Activated naive CD4-positive, alpha-beta T cell treated with anti-CD3 and anti-CD28 coated beads, Interleukin-2, amount 50 U/mL, for 24 hours (primary cell): ENCODE data around the gene ZNF845.
"Not testable (repeated sequence)": the region's sequence is repeated elsewhere in the genome, so short reads cannot be mapped to it uniquely, and the experiment has no call there.

Experiments used
- H3K27ac Mint-ChIP-seq: one replicate; pipeline ENCODE4 v1.8.0; 2021; ENCODE audit warnings: mild to moderate bottlenecking, mixed read lengths
- H3K27me3 Mint-ChIP-seq: one replicate; pipeline ENCODE4 v1.8.0; 2021; ENCODE audit warnings: mixed read lengths
- H3K36me3 Mint-ChIP-seq: one replicate; pipeline ENCODE4 v1.8.0; 2021; ENCODE audit warnings: mixed read lengths
- H3K4me1 Mint-ChIP-seq: one replicate; pipeline ENCODE4 v1.8.0; 2021; ENCODE audit warnings: mixed read lengths
- H3K4me3 Mint-ChIP-seq: one replicate; pipeline ENCODE4 v1.8.0; 2021; ENCODE audit warnings: mild to moderate bottlenecking, mixed read lengths
- H3K9me3 Mint-ChIP-seq: one replicate; pipeline ENCODE4 v1.8.0; 2021; ENCODE audit warnings: mixed read lengths

The ZNF845 gene

GRCh38 chr19:53333463-53334449, at the start of gene ZNF845:
Gene ZNF845, plus strand, starts transcription at chr19:53333749. Its CDS starts 7,559 bp downstream, at chr19:53341308.
- peak within 1 kb of the TSS; percentile 90 for H3K27ac Mint-ChIP-seq
- peaks cover 36% of the 10 kb centered on the region for H3K4me1 Mint-ChIP-seq
- H3K9me3 Mint-ChIP-seq: peaks cover 12% of the 10 kb centered on the region
- H3K4me3 Mint-ChIP-seq: peak within 1 kb of the TSS; percentile 94
- peaks cover 33% of the 10 kb centered on the region for H3K36me3 Mint-ChIP-seq
- peaks cover 4% of the 10 kb centered on the region for H3K27me3 Mint-ChIP-seq

GRCh38 chr19:53285087-53285486, 48.5 kb upstream of the ZNF845 start:
- Mint-ChIP-seq H3K36me3 (peaks cover 5% of the 10 kb centered on the region), H3K9me3 (peaks cover 6% of the 10 kb centered on the region), H3K4me1 (no peaks in the 10 kb centered on the region), H3K4me3 (no peak overlapping the region), H3K27me3 (peaks cover 3% of the 10 kb centered on the region), H3K27ac (no peak overlapping the region)

- Mint-ChIP-seq H3K4me3 (no peak overlapping the region), H3K4me1 (no peaks in the 10 kb centered on the region), H3K27me3 (no peaks in the 10 kb centered on the region), H3K36me3 (peaks cover 5% of the 10 kb centered on the region), H3K9me3 (peaks cover 20% of the 10 kb centered on the region), H3K27ac (no peak overlapping the region)
These were observed 42.6 kb upstream of the ZNF845 start for GRCh38 chr19:53290758-53291549.

DNA sequence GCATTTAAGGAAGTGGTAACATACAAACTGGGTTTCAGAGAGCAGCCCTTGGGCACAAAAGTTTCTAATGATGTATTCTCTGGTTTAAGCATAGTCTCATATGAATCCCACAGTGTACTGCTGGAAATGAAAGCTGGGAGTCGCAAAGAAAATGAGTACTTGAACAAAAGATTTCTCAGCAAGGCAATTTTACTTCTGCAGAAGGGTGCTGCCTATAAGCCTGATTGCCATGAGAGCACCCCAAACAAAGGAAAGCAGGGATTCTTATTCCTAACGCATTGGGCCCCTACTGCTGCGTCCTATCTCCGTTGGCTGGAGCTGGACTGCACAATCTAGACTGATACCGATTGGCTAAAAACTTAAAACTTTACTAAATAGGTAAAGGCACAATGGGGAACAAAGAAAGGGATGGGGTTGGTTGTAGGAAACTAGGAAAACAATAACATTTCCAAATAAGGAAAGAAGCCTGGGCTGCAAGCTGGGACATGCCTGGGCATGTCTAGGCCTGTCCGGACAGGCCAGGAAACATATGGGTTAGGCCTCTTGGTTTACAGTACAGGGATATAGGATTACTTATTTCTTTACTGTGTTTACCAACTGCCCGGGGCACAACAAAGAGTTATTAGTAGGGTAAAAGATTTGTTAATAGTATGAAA, 38.6 kb upstream of the ZNF845 start:
- H3K27ac Mint-ChIP-seq: no peak overlapping the region
- peaks cover 21% of the 10 kb centered on the region for H3K9me3 Mint-ChIP-seq
- no peaks in the 10 kb centered on the region for H3K4me1 Mint-ChIP-seq
- peaks cover 2% of the 10 kb centered on the region for H3K36me3 Mint-ChIP-seq
- H3K27me3 Mint-ChIP-seq: no peaks in the 10 kb centered on the region
- H3K4me3 Mint-ChIP-seq: no peak overlapping the region

- not testable (repeated sequence) for H3K4me3 Mint-ChIP-seq, H3K36me3 Mint-ChIP-seq, H3K27ac Mint-ChIP-seq, H3K27me3 Mint-ChIP-seq, H3K4me1 Mint-ChIP-seq
- peaks cover 21% of the 10 kb centered on the region for H3K9me3 Mint-ChIP-seq
These were observed 32.2 kb upstream of the ZNF845 start for GRCh38 chr19:53301341-53301740.

GRCh38 chr19:53308339-53308811, 25.2 kb upstream of the ZNF845 start:
- peaks cover 24% of the 10 kb centered on the region for H3K27me3 Mint-ChIP-seq

GRCh38 chr19:53311044-53311443, 22.5 kb upstream of the ZNF845 start:
- Mint-ChIP-seq H3K4me1 (no peaks in the 10 kb centered on the region), H3K4me3 (no peak overlapping the region)

More at GRCh38 chr19:53308339-53308811, 25.2 kb upstream of the ZNF845 start:
- H3K4me3 Mint-ChIP-seq: no peak overlapping the region
- H3K27ac Mint-ChIP-seq: no peak overlapping the region
- no peaks in the 10 kb centered on the region for H3K4me1 Mint-ChIP-seq
- peaks cover 39% of the 10 kb centered on the region for H3K9me3 Mint-ChIP-seq
- peaks cover 18% of the 10 kb centered on the region for H3K36me3 Mint-ChIP-seq

GRCh38 chr19:53311897-53312296, 21.7 kb upstream of the ZNF845 start:
- peaks cover 35% of the 10 kb centered on the region for H3K9me3 Mint-ChIP-seq
- H3K4me1 Mint-ChIP-seq: no peaks in the 10 kb centered on the region
- H3K27me3 Mint-ChIP-seq: peaks cover 19% of the 10 kb centered on the region
- no peak overlapping the region for H3K27ac Mint-ChIP-seq
- H3K4me3 Mint-ChIP-seq: no peak overlapping the region
- H3K36me3 Mint-ChIP-seq: peaks cover 7% of the 10 kb centered on the region

More at GRCh38 chr19:53311044-53311443, 22.5 kb upstream of the ZNF845 start:
- Mint-ChIP-seq H3K27ac (no peak overlapping the region), H3K36me3 (peaks cover 14% of the 10 kb centered on the region), H3K27me3 (peaks cover 22% of the 10 kb centered on the region), H3K9me3 (peaks cover 35% of the 10 kb centered on the region)

DNA sequence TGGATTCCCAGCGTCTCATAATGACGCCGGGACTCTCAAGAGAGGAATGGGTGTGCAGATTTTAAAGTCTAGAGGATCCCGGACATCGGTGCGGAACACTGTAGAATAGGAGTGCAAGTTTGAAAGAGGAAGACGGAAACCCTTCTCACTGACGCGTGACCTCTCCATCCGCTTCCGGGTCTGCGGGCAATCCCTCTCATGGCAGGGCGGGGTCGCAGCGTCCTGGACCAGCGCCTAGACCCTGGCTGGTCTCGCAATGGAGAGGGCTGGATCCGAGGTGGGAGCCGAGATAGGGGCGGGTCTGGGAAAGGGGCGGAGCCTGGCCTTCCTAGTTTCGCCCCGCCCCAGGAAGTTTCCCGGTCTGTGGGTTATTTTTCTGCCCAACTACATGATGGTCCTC, 4.6 kb upstream of the ZNF845 start:
- H3K9me3 Mint-ChIP-seq: peaks cover 23% of the 10 kb centered on the region
- H3K4me3 Mint-ChIP-seq: peak overlapping the region; percentile 77
- peaks cover 15% of the 10 kb centered on the region for H3K4me1 Mint-ChIP-seq
- H3K36me3 Mint-ChIP-seq: peaks cover 18% of the 10 kb centered on the region
- no peak overlapping the region for H3K27ac Mint-ChIP-seq
- H3K27me3 Mint-ChIP-seq: peaks cover 17% of the 10 kb centered on the region

DNA sequence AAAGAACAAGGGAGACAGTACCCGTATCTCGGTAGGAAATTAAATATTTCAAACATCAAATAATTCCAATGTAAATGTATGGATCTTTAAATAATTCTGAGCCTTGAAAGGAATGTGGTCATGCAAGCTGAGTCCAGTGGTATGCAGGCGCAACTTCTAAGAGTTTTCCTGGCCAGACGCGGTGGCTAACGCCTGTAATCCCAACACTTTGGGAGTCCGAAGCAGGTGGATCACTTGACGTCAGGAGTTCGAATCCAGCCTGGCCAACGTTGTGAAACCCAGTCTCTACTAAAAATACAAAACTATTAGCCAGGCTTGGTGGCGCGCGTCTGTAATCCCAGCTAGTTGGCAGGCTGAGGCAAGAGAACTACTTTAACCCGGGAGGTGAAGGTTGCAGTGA, 1.1 kb upstream of the ZNF845 start:
- Mint-ChIP-seq H3K27ac (no peak overlapping the region), H3K27me3 (peaks cover 9% of the 10 kb centered on the region), H3K4me1 (peaks cover 36% of the 10 kb centered on the region), H3K4me3 (peak overlapping the region; percentile 94), H3K9me3 (peaks cover 16% of the 10 kb centered on the region), H3K36me3 (peaks cover 25% of the 10 kb centered on the region)

- no peak overlapping the region for H3K27ac Mint-ChIP-seq
- peaks cover 16% of the 10 kb centered on the region for H3K9me3 Mint-ChIP-seq
- H3K27me3 Mint-ChIP-seq: peaks cover 9% of the 10 kb centered on the region
- peaks cover 31% of the 10 kb centered on the region for H3K36me3 Mint-ChIP-seq
- peaks cover 36% of the 10 kb centered on the region for H3K4me1 Mint-ChIP-seq
- peak overlapping the region; percentile 94 for H3K4me3 Mint-ChIP-seq
These were observed 485 bp upstream of the ZNF845 start for GRCh38 chr19:53333066-53333462.

DNA sequence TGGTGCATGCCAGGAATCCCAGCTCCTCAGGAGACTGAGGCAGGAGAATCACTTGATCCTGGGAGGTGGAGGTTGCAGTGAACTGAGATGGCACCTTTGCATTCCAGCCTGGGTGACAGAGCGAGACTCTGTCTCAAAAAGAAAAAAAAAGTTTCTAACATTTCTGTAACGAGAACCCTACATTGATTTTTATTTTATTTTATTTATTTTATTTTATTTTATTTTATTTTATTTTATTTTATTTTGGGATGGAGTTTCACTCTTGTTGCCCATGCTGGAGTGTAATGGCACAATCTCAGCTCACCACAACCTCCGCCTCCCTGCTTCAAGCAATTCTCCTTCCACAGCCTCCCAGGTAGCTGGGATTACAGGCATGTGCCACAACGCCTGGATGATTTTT, 10.9 kb downstream of the ZNF845 start:
- peaks cover 34% of the 10 kb centered on the region for H3K9me3 Mint-ChIP-seq
- H3K4me1 Mint-ChIP-seq, H3K27ac Mint-ChIP-seq: not testable (repeated sequence)

GRCh38 chr19:53355739-53356138, 22.2 kb downstream of the ZNF845 start:
- H3K4me1 Mint-ChIP-seq: no peaks in the 10 kb centered on the region
- peaks cover 13% of the 10 kb centered on the region for H3K9me3 Mint-ChIP-seq
- no peaks in the 10 kb centered on the region for H3K27me3 Mint-ChIP-seq
- H3K4me3 Mint-ChIP-seq: no peak overlapping the region
- no peak overlapping the region for H3K27ac Mint-ChIP-seq
- peaks cover 34% of the 10 kb centered on the region for H3K36me3 Mint-ChIP-seq

More for the DNA sequence above, 10.9 kb downstream of the ZNF845 start:
- H3K27me3 Mint-ChIP-seq, H3K4me3 Mint-ChIP-seq: not testable (repeated sequence)
- peaks cover 79% of the 10 kb centered on the region for H3K36me3 Mint-ChIP-seq

GRCh38 chr19:53357821-53358581, 24.5 kb downstream of the ZNF845 start:
- Mint-ChIP-seq H3K36me3 (peaks cover 16% of the 10 kb centered on the region), H3K9me3 (peaks cover 10% of the 10 kb centered on the region), H3K4me3 (no peak overlapping the region)

DNA sequence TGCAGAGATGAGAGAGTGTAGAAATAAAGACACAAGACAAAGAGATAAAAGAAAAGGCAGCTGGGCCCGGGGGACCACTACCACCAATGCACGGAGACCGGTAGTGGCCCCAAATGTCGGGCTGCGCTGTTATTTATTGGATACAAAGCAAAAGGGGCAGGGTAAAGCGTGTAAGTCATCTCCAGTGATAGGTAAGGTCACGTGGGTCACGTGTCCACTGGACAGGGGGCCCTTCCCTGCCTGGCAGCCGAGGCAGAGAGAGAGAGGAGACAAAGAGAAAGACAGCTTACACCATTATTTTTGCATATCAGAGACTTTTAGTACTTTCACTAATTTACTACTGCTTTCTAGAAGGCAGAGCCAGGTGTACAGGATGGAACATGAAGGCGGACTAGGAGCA, 26.5 kb downstream of the ZNF845 start:
- not testable (repeated sequence) for H3K9me3 Mint-ChIP-seq, H3K4me3 Mint-ChIP-seq, H3K27me3 Mint-ChIP-seq, H3K4me1 Mint-ChIP-seq, H3K27ac Mint-ChIP-seq
- H3K36me3 Mint-ChIP-seq: peaks cover 15% of the 10 kb centered on the region

More at GRCh38 chr19:53357821-53358581, 24.5 kb downstream of the ZNF845 start:
- H3K27me3 Mint-ChIP-seq: no peaks in the 10 kb centered on the region
- H3K27ac Mint-ChIP-seq: no peak overlapping the region
- H3K4me1 Mint-ChIP-seq: no peaks in the 10 kb centered on the region
